Neutrophil (primary cell): ENCODE measurements around the gene TAOK3.

ENCODE experiments used
- H3K27ac ChIP-seq: fragments of 200-600 bp; sonication (generic); 2 replicates; pipeline ENCODE4 v1.5.1; 2016; ENCODE audit warnings: mild to moderate bottlenecking, moderate library complexity
- H3K27me3 ChIP-seq: fragments of 200-600 bp; sonication (generic); 2 replicates; pipeline ENCODE4 v1.6.0; 2016; ENCODE audit warnings: mild to moderate bottlenecking
- H3K36me3 ChIP-seq: fragments of 200-600 bp; sonication (generic); 2 replicates; pipeline ENCODE4 v1.5.1; 2017
- H3K4me1 ChIP-seq, 2 experiments: fragments of 200-600 bp in 1 of 2; sonication (generic) in 1 of 2; 1 replicate in 1 of 2; 2 replicates in 1 of 2; pipeline versions ENCODE4 v1.5.1 to v1.6.1; 2013 to 2016; ENCODE audit warnings: low read depth in 1 of 2, low read length in 1 of 2, mild to moderate bottlenecking in 1 of 2, moderate library complexity in 1 of 2; ENCODE audit not compliant: control insufficient read depth in 1 of 2, insufficient read depth in 1 of 2
- H3K4me3 ChIP-seq, 2 experiments: fragments of 200-600 bp in 1 of 2; sonication (generic) in 1 of 2; 1 replicate in 1 of 2; 2 replicates in 1 of 2; pipeline ENCODE4 v1.5.1; 2013 to 2016; ENCODE audit warnings: low read depth in 1 of 2, low read length in 1 of 2, mild to moderate bottlenecking in 1 of 2, moderate library complexity in 1 of 2
- H3K9me3 ChIP-seq: fragments of 200-600 bp; sonication (generic); 2 replicates; pipeline ENCODE4 v1.5.1; 2016
- TF ChIP-seq, protein P1 (sequence below): fragments of 200-600 bp; sonication (generic); IDR thresholded peaks from 2 replicates; pipeline ENCODE4 v1.5.1; 2016; ENCODE audit warnings: antibody characterized with exemption

The TAOK3 gene

DNA sequence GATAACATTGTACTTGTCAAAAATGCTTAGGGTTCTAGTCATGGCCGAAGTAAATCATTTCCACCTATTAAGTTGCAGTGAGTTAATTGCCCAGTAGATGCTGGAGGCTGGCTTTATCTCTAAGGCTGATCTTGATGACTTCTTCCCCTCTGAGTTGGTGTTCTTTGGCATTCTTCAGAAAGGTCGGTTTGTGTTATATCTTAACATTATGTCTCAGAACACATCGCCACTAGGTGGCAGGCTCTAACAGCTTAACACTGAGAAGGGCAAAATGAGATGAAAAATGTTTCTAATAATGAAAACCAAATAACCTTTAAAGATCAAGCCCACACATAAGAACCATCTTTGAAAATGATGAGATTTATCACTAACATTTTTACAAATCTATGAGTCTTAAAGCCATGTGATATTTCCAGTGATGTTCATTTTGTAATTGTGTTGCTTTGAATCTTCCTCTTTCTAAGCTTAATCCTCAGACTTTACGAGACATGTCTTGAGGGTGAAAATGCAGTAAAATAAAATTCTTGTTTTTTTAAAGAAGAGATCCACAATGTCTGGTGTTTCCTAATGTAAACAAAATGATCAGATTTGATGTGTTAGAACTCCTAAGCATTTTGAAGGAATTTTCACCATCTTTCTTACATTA, 32.3 kb upstream of the TAOK3 start:
- no peaks in the 10 kb centered on the region for H3K9me3 ChIP-seq
- TF ChIP-seq, protein P1, sequence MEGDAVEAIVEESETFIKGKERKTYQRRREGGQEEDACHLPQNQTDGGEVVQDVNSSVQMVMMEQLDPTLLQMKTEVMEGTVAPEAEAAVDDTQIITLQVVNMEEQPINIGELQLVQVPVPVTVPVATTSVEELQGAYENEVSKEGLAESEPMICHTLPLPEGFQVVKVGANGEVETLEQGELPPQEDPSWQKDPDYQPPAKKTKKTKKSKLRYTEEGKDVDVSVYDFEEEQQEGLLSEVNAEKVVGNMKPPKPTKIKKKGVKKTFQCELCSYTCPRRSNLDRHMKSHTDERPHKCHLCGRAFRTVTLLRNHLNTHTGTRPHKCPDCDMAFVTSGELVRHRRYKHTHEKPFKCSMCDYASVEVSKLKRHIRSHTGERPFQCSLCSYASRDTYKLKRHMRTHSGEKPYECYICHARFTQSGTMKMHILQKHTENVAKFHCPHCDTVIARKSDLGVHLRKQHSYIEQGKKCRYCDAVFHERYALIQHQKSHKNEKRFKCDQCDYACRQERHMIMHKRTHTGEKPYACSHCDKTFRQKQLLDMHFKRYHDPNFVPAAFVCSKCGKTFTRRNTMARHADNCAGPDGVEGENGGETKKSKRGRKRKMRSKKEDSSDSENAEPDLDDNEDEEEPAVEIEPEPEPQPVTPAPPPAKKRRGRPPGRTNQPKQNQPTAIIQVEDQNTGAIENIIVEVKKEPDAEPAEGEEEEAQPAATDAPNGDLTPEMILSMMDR, result no peak
- H3K4me3 ChIP-seq, result no peak overlapping the region
- H3K27me3 ChIP-seq, result no peaks in the 10 kb centered on the region
- no peak overlapping the region for H3K27ac ChIP-seq
- H3K36me3 ChIP-seq, result peaks cover 93% of the 10 kb centered on the region
- H3K4me1 ChIP-seq, result no peaks in the 10 kb centered on the region

DNA sequence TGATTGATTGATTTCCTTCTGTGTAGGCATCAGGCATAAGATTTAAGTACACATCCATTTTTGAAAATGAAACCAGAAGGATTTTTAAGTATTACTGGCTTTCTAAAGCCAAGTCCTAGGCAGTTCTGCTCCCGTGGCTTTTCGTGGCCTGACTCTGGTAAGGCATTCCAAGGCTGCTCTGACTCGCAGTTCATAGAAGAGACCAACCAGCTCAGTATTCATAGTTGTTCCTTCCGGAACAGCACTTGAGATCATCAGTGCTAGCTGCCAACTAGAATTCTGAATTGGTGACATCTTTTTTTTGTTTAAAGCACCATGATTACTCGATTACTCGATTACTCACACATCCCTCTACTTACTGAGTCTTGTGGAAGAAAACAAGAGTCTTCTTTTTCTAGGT, 29.5 kb upstream of the TAOK3 start:
- TF ChIP-seq, protein P1, result no peak
- Histone ChIP-seq H3K9me3 (no peaks in the 10 kb centered on the region), H3K27ac (no peak overlapping the region), H3K36me3 (peaks cover 98% of the 10 kb centered on the region), H3K4me3 (no peak overlapping the region), H3K27me3 (no peaks in the 10 kb centered on the region), H3K4me1 (no peaks in the 10 kb centered on the region)

DNA sequence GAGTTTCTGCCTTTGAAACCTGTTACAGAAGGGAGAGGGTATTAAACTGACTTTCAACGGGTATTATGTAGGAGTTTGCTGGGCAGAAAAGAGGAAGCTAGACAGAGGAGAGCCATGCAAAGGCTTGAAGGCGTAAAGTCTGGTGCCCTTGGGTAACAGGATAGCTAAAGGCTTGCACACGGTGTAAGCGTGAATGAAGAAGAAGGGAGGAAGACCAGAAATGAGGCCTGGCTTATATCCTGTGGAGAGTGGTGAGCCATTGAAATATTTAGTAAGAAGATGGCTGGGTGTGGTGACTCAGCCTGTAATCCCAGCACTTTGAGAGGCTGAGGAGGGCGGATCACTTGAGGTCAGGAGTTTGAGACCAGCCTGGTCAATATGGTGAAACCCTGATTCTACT, 26.2 kb upstream of the TAOK3 start:
- peak overlapping the region; percentile 6 for H3K27ac ChIP-seq
- TF ChIP-seq, protein P1, result no peak
- no peak overlapping the region for H3K4me3 ChIP-seq
- peaks cover 99% of the 10 kb centered on the region for H3K36me3 ChIP-seq
- no peaks in the 10 kb centered on the region for H3K27me3 ChIP-seq
- H3K4me1 ChIP-seq, result no peaks in the 10 kb centered on the region
- H3K9me3 ChIP-seq, result no peaks in the 10 kb centered on the region

DNA sequence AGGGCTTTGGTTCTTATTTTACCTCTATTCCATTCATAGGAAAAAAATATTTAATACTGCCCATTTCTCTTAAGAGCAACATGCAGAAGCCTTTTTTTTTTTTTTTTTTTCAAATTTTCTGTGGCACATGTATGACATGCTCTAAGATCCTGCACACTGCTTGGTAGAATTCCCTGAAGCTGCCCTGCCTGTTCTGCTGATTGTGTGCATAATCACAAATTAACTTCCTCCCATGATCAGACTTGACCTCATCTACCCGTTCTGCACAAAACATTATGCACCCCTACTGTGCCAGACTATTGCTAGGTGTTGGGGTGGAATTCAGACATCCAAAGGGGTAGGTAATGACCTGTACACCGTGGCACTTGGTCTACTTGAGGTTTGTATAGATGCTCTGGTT, 25.8 kb upstream of the TAOK3 start:
- H3K4me3 ChIP-seq, result no peak overlapping the region
- no peaks in the 10 kb centered on the region for H3K27me3 ChIP-seq
- peak overlapping the region; percentile 6 for H3K27ac ChIP-seq
- TF ChIP-seq, protein P1, result no peak
- H3K4me1 ChIP-seq, result no peaks in the 10 kb centered on the region
- no peaks in the 10 kb centered on the region for H3K9me3 ChIP-seq
- peaks cover 99% of the 10 kb centered on the region for H3K36me3 ChIP-seq

DNA sequence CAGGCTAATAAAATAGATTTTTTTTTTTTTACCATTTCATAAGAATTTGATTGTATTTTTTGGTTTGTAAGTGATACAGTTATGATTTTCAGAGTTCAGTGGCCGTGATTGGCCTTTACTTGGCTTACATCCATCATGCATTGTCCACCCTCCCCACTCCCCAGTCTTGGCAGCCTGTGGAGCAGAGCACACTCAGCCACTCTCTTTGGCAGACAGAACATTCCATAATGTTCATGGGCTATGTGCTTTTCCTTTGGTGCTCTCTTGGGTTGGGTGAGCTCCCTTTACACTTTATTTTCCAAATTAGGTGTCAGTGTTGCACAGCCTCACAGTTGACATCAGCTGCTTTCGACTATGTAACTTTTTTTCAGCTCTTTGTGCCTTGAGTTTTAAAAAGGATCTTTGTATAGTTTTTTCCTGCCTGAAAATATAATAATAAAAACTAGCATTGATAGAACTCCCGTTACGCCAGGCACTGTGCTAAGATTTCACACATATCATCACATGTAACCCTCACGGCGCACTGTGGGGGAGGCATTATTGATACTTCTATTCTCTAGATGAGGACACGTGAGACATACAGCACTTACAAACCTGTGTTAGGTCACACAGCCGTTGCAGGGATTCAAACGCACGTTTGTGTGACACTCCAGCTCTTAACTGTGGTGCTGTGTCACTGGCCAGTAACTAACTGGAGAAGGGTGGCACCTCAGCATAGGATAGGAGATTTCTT, 25.2 kb upstream of the TAOK3 start:
- Histone ChIP-seq H3K27ac (no peak overlapping the region), H3K4me1 (no peaks in the 10 kb centered on the region), H3K4me3 (no peak overlapping the region), H3K36me3 (peaks cover 99% of the 10 kb centered on the region), H3K9me3 (no peaks in the 10 kb centered on the region), H3K27me3 (no peaks in the 10 kb centered on the region)
- TF ChIP-seq, protein P1, result no peak
